DOHH2 (cell line): ENCODE measurements around the gene TTYH1.

Experiments
- CTCF ChIP-seq: fragments of 200-600 bp; sonication (generic); IDR thresholded peaks from one replicate; pipeline ENCODE4 v1.5.1; 2014; ENCODE audit warnings: antibody characterized with exemption, mild to moderate bottlenecking, low read depth, low read length; ENCODE audit not compliant: poor library complexity, severe bottlenecking
- EZH2phosphoT487 ChIP-seq: fragments of 200-600 bp; sonication (generic); IDR thresholded peaks from 2 replicates; pipeline ENCODE4 v1.6.1; 2017; ENCODE audit warnings: borderline replicate concordance, mild to moderate bottlenecking, antibody characterized with exemption, low read length, moderate library complexity, mixed read lengths

- TF ChIP-seq CTCF, result no peak
- TF ChIP-seq EZH2phosphoT487, result no peak
Observed at GRCh38 chr19:54461613-54462012, 46.3 kb downstream of the TTYH1 start.
